Testis (tissue), 3 donors: ENCODE measurements around the gene HNF4A. TPM values are rescaled to one million over a fixed set of nuclear protein-coding genes. Genes with fewer than 3 reads are reported as not detected.

Experiments
- DNase-seq: peaks from one replicate; pipeline ENCODE4 v3.0.0-alpha.2; 2019
- H3K27ac ChIP-seq, 2 donors: fragments of 200-600 bp; sonication (generic); one replicate each; pipeline ENCODE4 v1.5.1; 2019
- H3K27me3 ChIP-seq: fragments of 200-600 bp; sonication (generic); one replicate; pipeline ENCODE4 v1.5.1; 2019
- H3K36me3 ChIP-seq: fragments of 200-600 bp; sonication (generic); one replicate; pipeline ENCODE4 v1.5.1; 2017; ENCODE audit warnings: low read depth; ENCODE audit errors: missing control alignments
- H3K4me1 ChIP-seq: fragments of 200-600 bp; sonication (generic); one replicate; pipeline ENCODE4 v1.5.1; 2019
- H3K4me3 ChIP-seq, 2 donors: fragments of 200-600 bp; sonication (generic); one replicate each; pipeline ENCODE4 v1.5.1; 2017 to 2019
- H3K9me3 ChIP-seq: fragments of 200-600 bp; sonication (generic); one replicate; pipeline ENCODE4 v1.5.1; 2017
- POLR2A ChIP-seq: fragments of 450-650 bp; IDR thresholded peaks from one replicate; pipeline ENCODE4 v1.6.1; 2017; ENCODE audit warnings: antibody characterized with exemption, mild to moderate bottlenecking, moderate library complexity
- WGBS, 2 donors: methylation state at CpG; one replicate each; pipeline ENCODE4 v1.1.5; 2018; 5-methylcytosine and 5-hydroxymethylcytosine counted together
- intact Hi-C: fragments of 100-400 bp; cut with DNase I; formaldehyde crosslinking; loops from one replicate; pipeline ENCODE4 v1.15.1; 2023; ENCODE audit warnings: low total_unique reads
- polyA plus RNA-seq: library from polyadenylated mRNA; stranded (reverse); fragments of 350-450 nt; fragmentation: Illumina TruSeq; extraction: RNeasy Lipid Tissue Mini Kit (QIAGEN cat#74804); gene quantifications from one replicate; pipeline ENCODE4 v1.2.3, GENCODE V29; 2014; ENCODE audit warnings: low read depth, low replicate concordance; ENCODE audit not compliant: insufficient read depth
- total RNA-seq, 2 donors: library from RNA; depleted of rRNA; stranded (reverse); fragments of >200 nt; gene quantifications; one replicate each; pipeline ENCODE4 v1.2.3, GENCODE V29; 2016
- TF ChIP-seq, protein P1 (sequence below), 3 experiments: fragments of 450-650 bp in 2 of 3; fragments of 200-600 bp in 1 of 3; sonication (generic) in 1 of 3; IDR thresholded peaks; one replicate each; pipeline ENCODE4 v1.5.1; 2016 to 2019; ENCODE audit warnings: antibody characterized with exemption in 3 of 3, mild to moderate bottlenecking in 2 of 3, moderate library complexity in 1 of 3

The HNF4A gene
- total and polyA plus RNA-seq, 3 donors from 2014 or later, result 1.2 to 2.5 (median 1.4) TPM

DNA sequence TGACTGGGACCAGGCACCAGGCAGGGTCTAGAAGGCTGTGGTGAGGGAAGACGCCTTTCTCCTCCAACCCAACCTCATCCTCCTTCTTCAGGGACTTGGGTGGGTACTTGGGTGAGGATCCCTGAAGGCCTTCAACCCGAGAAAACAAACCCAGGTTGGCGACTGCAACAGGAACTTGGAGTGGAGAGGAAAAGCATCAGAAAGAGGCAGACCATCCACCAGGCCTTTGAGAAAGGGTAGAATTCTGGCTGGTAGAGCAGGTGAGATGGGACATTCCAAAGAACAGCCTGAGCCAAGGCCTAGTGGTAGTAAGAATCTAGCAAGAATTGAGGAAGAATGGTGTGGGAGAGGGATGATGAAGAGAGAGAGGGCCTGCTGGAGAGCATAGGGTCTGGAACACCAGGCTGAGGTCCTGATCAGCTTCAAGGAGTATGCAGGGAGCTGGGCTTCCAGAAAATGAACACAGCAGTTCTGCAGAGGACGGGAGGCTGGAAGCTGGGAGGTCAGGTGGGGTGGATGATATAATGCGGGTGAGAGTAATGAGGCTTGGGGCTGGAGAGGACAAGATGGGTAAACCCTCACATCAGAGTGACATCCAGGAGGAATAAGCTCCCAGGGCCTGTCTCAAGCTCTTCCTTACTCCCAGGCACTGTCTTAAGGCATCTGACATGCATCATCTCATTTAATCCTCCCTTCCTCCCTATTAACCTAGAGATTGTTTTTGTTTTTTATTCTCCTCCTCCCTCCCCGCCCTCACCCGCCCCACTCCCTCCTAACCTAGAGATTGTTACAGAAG is 75.0 kb downstream of the HNF4A start:
- Histone ChIP-seq H3K9me3 (no peaks in the 10 kb centered on the region), H3K27me3 (no peaks in the 10 kb centered on the region), H3K36me3 (no peaks in the 10 kb centered on the region), H3K4me3 (no peak overlapping the region), H3K27ac (no peak overlapping the region), H3K4me1 (peaks cover 4% of the 10 kb centered on the region)
- DNase-seq, result no peak
- TF ChIP-seq, protein P1, sequence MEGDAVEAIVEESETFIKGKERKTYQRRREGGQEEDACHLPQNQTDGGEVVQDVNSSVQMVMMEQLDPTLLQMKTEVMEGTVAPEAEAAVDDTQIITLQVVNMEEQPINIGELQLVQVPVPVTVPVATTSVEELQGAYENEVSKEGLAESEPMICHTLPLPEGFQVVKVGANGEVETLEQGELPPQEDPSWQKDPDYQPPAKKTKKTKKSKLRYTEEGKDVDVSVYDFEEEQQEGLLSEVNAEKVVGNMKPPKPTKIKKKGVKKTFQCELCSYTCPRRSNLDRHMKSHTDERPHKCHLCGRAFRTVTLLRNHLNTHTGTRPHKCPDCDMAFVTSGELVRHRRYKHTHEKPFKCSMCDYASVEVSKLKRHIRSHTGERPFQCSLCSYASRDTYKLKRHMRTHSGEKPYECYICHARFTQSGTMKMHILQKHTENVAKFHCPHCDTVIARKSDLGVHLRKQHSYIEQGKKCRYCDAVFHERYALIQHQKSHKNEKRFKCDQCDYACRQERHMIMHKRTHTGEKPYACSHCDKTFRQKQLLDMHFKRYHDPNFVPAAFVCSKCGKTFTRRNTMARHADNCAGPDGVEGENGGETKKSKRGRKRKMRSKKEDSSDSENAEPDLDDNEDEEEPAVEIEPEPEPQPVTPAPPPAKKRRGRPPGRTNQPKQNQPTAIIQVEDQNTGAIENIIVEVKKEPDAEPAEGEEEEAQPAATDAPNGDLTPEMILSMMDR (IDR thresholded peaks at IDR 0.05), result no peak
- TF ChIP-seq POLR2A, result no peak
- intact Hi-C loops, result no loop called here
- 88 to 93% methylated on average over 7 of the region's 7 CpGs for WGBS, 2 donors

DNA sequence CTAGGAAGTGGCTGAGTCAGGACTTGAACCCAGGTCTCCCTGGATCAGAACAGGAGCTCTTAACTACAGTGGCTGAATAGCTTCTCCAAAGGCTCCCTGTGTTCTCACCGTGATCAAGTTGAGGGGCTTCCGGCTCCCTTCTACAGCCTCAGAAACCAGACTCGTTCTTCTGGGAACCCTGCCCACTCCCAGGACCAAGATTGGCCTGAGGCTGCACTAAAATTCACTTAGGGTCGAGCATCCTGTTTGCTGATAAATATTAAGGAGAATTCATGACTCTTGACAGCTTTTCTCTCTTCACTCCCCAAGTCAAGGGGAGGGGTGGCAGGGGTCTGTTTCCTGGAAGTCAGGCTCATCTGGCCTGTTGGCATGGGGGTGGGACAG is 75.6 kb downstream of the HNF4A start:
- H3K9me3 ChIP-seq, result no peaks in the 10 kb centered on the region
- no peaks in the 10 kb centered on the region for H3K27me3 ChIP-seq
- H3K36me3 ChIP-seq, result no peaks in the 10 kb centered on the region
- no peak overlapping the region for H3K4me3 ChIP-seq
- DNase-seq, result peak; percentile 29
- 41 to 60% methylated on average over 4 of the region's 4 CpGs for WGBS, 2 donors
- intact Hi-C loops, result no loop called here
- peaks cover 4% of the 10 kb centered on the region for H3K4me1 ChIP-seq
- TF ChIP-seq, protein P1 (IDR thresholded peaks at IDR 0.05), result no peak
- TF ChIP-seq POLR2A, result no peak
- no peak overlapping the region for H3K27ac ChIP-seq

DNA sequence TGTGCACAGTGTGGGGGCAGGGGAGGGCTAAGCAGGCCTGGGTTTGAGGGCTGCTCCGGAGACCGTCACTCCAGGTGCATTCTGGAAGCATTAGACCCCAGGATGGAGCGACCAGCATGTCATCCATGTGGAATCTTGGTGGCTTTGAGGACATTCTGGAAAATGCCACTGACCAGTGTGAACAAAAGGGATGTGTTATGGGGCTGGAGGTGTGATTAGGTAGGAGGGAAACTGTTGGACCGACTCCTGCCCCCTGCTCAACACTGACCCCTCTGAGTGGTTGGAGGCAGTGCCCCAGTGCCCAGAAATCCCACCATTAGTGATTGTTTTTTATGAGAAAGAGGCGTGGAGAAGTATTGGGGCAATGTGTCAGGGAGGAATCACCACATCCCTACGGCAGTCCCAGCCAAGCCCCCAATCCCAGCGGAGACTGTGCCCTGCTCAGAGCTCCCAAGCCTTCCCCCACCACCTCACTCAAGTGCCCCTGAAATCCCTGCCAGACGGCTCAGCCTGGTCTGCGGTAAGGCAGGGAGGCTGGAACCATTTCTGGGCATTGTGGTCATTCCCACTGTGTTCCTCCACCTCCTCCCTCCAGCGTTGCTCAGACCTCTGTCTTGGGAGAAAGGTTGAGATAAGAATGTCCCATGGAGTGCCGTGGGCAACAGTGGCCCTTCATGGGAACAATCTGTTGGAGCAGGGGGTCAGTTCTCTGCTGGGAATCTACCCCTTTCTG is 76.2 kb downstream of the HNF4A start:
- peaks cover 4% of the 10 kb centered on the region for H3K4me1 ChIP-seq
- no peak overlapping the region for H3K4me3 ChIP-seq
- H3K36me3 ChIP-seq, result no peaks in the 10 kb centered on the region
- no peak overlapping the region for H3K27ac ChIP-seq
- no peaks in the 10 kb centered on the region for H3K9me3 ChIP-seq
- TF ChIP-seq, protein P1 (IDR thresholded peaks at IDR 0.05), result no peak
- no peak for TF ChIP-seq POLR2A
- no peak for DNase-seq
- 59 to 71% methylated on average over 9 to 11 of the region's 11 CpGs for WGBS, 2 donors
- intact Hi-C loops, result no loop called here
- H3K27me3 ChIP-seq, result no peaks in the 10 kb centered on the region

DNA sequence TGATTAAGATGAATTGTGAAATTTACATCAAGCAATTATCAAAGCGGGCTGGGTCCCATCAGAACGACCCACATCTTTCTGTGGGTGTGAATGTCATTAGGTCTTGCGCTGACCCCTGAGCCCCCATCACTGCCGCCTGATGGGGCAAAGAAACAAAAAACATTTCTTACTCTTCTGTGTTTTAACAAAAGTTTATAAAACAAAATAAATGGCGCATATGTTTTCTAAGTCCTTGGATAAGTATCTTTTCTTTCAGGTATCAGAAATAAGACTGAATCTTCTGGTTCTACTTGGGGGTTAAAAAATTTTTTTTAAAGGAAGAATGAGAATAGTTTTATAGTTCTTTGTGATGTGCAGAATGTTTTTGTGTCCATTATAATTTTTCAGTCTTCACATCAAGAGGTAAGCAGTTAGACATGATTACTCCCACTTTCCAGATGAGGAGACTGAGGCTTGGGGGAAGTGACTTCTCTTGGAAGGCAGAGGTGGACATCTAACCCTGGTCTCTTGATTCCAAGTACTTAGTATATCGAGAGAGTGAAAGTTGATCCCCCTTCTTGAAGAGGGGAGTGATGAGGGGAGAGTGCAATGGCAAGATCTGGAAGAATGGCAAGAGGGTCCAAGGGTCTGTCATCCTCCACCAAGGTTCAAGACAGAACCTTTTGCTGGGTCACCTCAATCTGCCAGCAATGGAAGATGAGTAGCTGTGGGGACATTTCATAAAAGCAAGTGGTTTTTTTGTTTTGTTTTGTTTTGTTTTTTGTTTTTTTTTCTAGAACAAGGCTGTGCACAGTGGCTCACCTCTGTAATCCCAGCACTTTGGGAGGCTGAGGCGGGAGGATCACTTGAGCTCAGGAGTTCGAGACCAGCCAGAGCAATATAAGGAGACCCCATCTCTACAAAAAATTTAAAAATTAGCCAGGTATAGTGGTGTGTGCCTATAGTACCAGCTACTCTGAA is 77.4 kb downstream of the HNF4A start:
- Histone ChIP-seq H3K4me3 (no peak overlapping the region), H3K36me3 (no peaks in the 10 kb centered on the region), H3K27ac (no peak overlapping the region), H3K27me3 (no peaks in the 10 kb centered on the region), H3K9me3 (no peaks in the 10 kb centered on the region), H3K4me1 (peaks cover 4% of the 10 kb centered on the region)
- WGBS, 2 donors, result 83% methylated on average over 8 of the region's 8 CpGs
- no peak for DNase-seq
- no peak for TF ChIP-seq POLR2A
- TF ChIP-seq, protein P1 (IDR thresholded peaks at IDR 0.05), result no peak
- intact Hi-C loops, result no loop called here
